ENCODE data around the gene CGGBP1.

GRCh38 chr3:88059380-88060170, 770 bp upstream of the CGGBP1 start:
- TF ChIP-seq CTCF (IDR thresholded peaks at IDR 0.05; ENCODE audit: low read depth, low read length, poor library complexity, severe bottlenecking), result no peak
- TF ChIP-seq EZH2phosphoT487 (IDR thresholded peaks at IDR 0.05; ENCODE audit: borderline replicate concordance, low read length), result no peak
